A549 (cell line): ENCODE data around the gene GAB1. TPM values are rescaled to one million over a fixed set of nuclear protein-coding genes. Genes with fewer than 3 reads are reported as not detected.

Experiments
- ATAC-seq, 2 experiments: fragments of 200-7000 bp in 1 of 2; fragments of >200 bp in 1 of 2; cut with Nextera tagmentation in 1 of 2; cut with Tn5 transposase in 1 of 2; 3 replicates each; pipeline versions ENCODE4 v1.8.0 to v1.9.1; 2018 to 2020; ENCODE audit warnings: mild to moderate bottlenecking in 1 of 2, moderate library complexity in 1 of 2
- CTCF ChIA-PET: fragments of 300-600 bp; sonication (Branson Sonifier 250); formaldehyde crosslinking; extraction: SDS; loops from one replicate; lab custom pipeline; 2021; ENCODE audit warnings: antibody characterized with exemption, inconsistent platforms; lab: Yijun Ruan, JAX
- POLR2A ChIA-PET: fragments of 350-600 bp; formaldehyde crosslinking; extraction: SDS; loops from one replicate; lab custom pipeline; 2021; ENCODE audit warnings: antibody characterized with exemption, inconsistent platforms; lab: Yijun Ruan, JAX
- DNase-seq, 2 experiments: peaks; one replicate each; pipeline versions ENCODE4 v3.0.0 to v3.0.0-alpha.2; 2011 to 2016; ENCODE audit warnings: low read depth in 1 of 2, low spot score in 1 of 2
- FAIRE-seq: peaks from 2 replicates; lab custom pipeline; 2011; peaks lifted over from hg19 to GRCh38; lab: Jason Lieb, UNC
- H3K27ac ChIP-seq, 2 experiments: fragments of >200 bp; sonication (Bioruptor Twin); formaldehyde crosslinking; 3 replicates each; pipeline ENCODE4 v1.5.1; 2016 to 2017
- H3K4me1 ChIP-seq: fragments of >200 bp; sonication (Bioruptor Twin); formaldehyde crosslinking; 3 replicates; pipeline ENCODE4 v1.6.1; 2016
- H3K4me2 ChIP-seq: fragments of >200 bp; sonication (Bioruptor Twin); formaldehyde crosslinking; 3 replicates; pipeline ENCODE4 v1.6.1; 2016
- H3K4me3 ChIP-seq: fragments of >200 bp; sonication (Bioruptor Twin); formaldehyde crosslinking; 3 replicates; pipeline ENCODE4 v1.5.1; 2016
- H3K9me3 ChIP-seq: fragments of >200 bp; sonication (Bioruptor Twin); formaldehyde crosslinking; 3 replicates; pipeline ENCODE4 v1.6.1; 2016
- ATOH8 ChIP-seq: fragments of 250-450 bp; sonication (Bioruptor Pico); IDR thresholded peaks from 2 replicates; pipeline ENCODE4 v1.5.0; 2020; ENCODE audit warnings: low read depth, mild to moderate bottlenecking, moderate library complexity
- BHLHE40 ChIP-seq: IDR thresholded peaks from 2 replicates; pipeline ENCODE4 v1.6.1; 2012; ENCODE audit warnings: low read depth, low read length, inconsistent platforms
- CBX2 ChIP-seq: fragments of 200-600 bp; sonication (generic); IDR thresholded peaks from 2 replicates; pipeline ENCODE4 v1.6.1; 2016; ENCODE audit warnings: low read depth, mild to moderate bottlenecking, borderline replicate concordance
- EHMT2 ChIP-seq: fragments of 200-600 bp; sonication (generic); IDR thresholded peaks from 2 replicates; pipeline ENCODE4 v1.6.1; 2016; ENCODE audit warnings: antibody characterized with exemption, low read depth, mild to moderate bottlenecking, moderate library complexity
- FOSB ChIP-seq: fragments of 250-450 bp; sonication (Bioruptor Pico); IDR thresholded peaks from 2 replicates; pipeline ENCODE4 v1.5.0; 2020; ENCODE audit warnings: mild to moderate bottlenecking, moderate library complexity
- HMGXB4 ChIP-seq: fragments of 250-450 bp; sonication (Bioruptor Pico); IDR thresholded peaks from 2 replicates; pipeline ENCODE4 v1.5.0; 2021; ENCODE audit warnings: mild to moderate bottlenecking, moderate library complexity, borderline replicate concordance
- HOXB13 ChIP-seq: fragments of 250-450 bp; sonication (Bioruptor Pico); IDR thresholded peaks from 2 replicates; pipeline ENCODE4 v1.5.0; 2020; ENCODE audit warnings: low read depth, mild to moderate bottlenecking, moderate library complexity
- MAZ ChIP-seq: fragments of 150-350 bp; IDR thresholded peaks from 2 replicates; pipeline ENCODE4 v1.6.1; 2014; ENCODE audit warnings: antibody characterized with exemption, low read depth, low read length, borderline replicate concordance
- NPAS2 ChIP-seq: fragments of 250-450 bp; sonication (Bioruptor Pico); IDR thresholded peaks from 2 replicates; pipeline ENCODE4 v1.8.0; 2022; ENCODE audit warnings: mild to moderate bottlenecking, moderate library complexity, borderline replicate concordance
- PHF8 ChIP-seq: fragments of 200-600 bp; sonication (generic); IDR thresholded peaks from 2 replicates; pipeline ENCODE4 v1.6.1; 2016; ENCODE audit warnings: low read depth, mild to moderate bottlenecking, antibody characterized with exemption, moderate library complexity, borderline replicate concordance
- POLR2A ChIP-seq: IDR thresholded peaks from 2 replicates; pipeline ENCODE4 v1.6.1; 2012; ENCODE audit warnings: mild to moderate bottlenecking, low read length
- POLR2AphosphoS2 ChIP-seq: conservative IDR thresholded peaks from 2 replicates; pipeline ENCODE4 v1.6.1; 2012; ENCODE audit warnings: low read length, improper control_type of control experiment, inconsistent platforms
- RAD21 ChIP-seq, 2 experiments: fragments of >200 bp in 1 of 2; sonication (Bioruptor Twin) in 1 of 2; formaldehyde crosslinking in 1 of 2; IDR thresholded peaks in 1 of 2; conservative IDR thresholded peaks in 1 of 2; 2 replicates in 1 of 2; 3 replicates in 1 of 2; pipeline ENCODE4 v1.6.1; 2012 to 2018; ENCODE audit warnings: inconsistent platforms in 1 of 2
- REST ChIP-seq: fragments of 200-600 bp; sonication (generic); IDR thresholded peaks from 2 replicates; pipeline ENCODE4 v1.6.1; 2016; ENCODE audit warnings: antibody characterized with exemption, mild to moderate bottlenecking, moderate library complexity
- RFX5 ChIP-seq: fragments of 450-650 bp; IDR thresholded peaks from 2 replicates; pipeline ENCODE4 v1.7.1; 2014; ENCODE audit warnings: antibody characterized with exemption, mild to moderate bottlenecking, moderate library complexity
- RNF2 ChIP-seq: fragments of 200-600 bp; sonication (generic); IDR thresholded peaks from 2 replicates; pipeline ENCODE4 v1.6.1; 2016; ENCODE audit warnings: low read depth, mild to moderate bottlenecking, antibody characterized with exemption, moderate library complexity, borderline replicate concordance
- SREBF2 ChIP-seq: fragments of 450-650 bp; IDR thresholded peaks from 2 replicates; pipeline ENCODE4 v1.6.1; 2014; ENCODE audit warnings: mild to moderate bottlenecking, moderate library complexity
- ZC3H11A ChIP-seq: fragments of 450-650 bp; IDR thresholded peaks from 2 replicates; pipeline ENCODE4 v1.6.1; 2014; ENCODE audit warnings: antibody characterized with exemption, mild to moderate bottlenecking
- WGBS: methylation state at CpG from one replicate; pipeline ENCODE4 v1.1.6; 2017; ENCODE audit errors: missing lambda C conversion rate; 5-methylcytosine and 5-hydroxymethylcytosine counted together
- polyA plus RNA-seq, 4 experiments: library from polyadenylated mRNA; depleted of rRNA in 3 of 4; stranded (reverse); fragments of >200 nt; fragmentation: RNase III in 1 of 4; extraction: RNeasy Plus Mini Kit Qiagen cat#74134 plus additional on column Dnase treatment in 1 of 4; gene quantifications; 2 replicates in 3 of 4; 3 replicates in 1 of 4; pipeline ENCODE4 v1.2.3, GENCODE V29; 2011 to 2017

The GAB1 gene
- polyA plus RNA-seq, 2 of the 4 experiments (the other 2 are of a cell fraction): 2.3 to 3.6 TPM

- H3K27ac ChIP-seq: no peak overlapping the region
- no peak overlapping the region for H3K4me3 ChIP-seq
- H3K9me3 ChIP-seq: no peaks in the 10 kb centered on the region
- TF ChIP-seq FOSB (no peak), SREBF2 (no peak), HMGXB4 (CRISPR knock-in tag) (no peak), RFX5 (no peak), POLR2AphosphoS2 (no peak)
- CTCF ChIA-PET: no interaction called here
- ATAC-seq: no peak
- H3K4me2 ChIP-seq: no peak overlapping the region
- FAIRE-seq: no peak
- DNase-seq: no peak
- peaks cover 22% of the 10 kb centered on the region for H3K4me1 ChIP-seq
- 44% methylated on average over 1 of the region's 1 CpG for whole genome bisulfite sequencing
- POLR2A ChIA-PET: no interaction called here
Measured at GRCh38 chr4:143393195-143393594, 56.5 kb downstream of the GAB1 start.

GRCh38 chr4:143394739-143395453 lies 58.2 kb downstream of the GAB1 start:
- FAIRE-seq: no peak
- ChIA-PET POLR2A (no interaction called here), CTCF (no interaction called here)
- ATAC-seq: no peak
- DNase-seq: no peak
- Histone ChIP-seq H3K4me2 (no peak overlapping the region), H3K4me3 (no peak overlapping the region), H3K27ac (no peak overlapping the region), H3K4me1 (peaks cover 11% of the 10 kb centered on the region), H3K9me3 (no peaks in the 10 kb centered on the region)
- 79% methylated on average over 3 of the region's 3 CpGs for WGBS
- TF ChIP-seq RAD21 (conservative IDR thresholded peaks at IDR 0.05 in 1 of 2, IDR thresholded peaks at IDR 0.05 in 1 of 2) (no peak), REST (no peak), BHLHE40 (no peak), POLR2A (no peak), ATOH8 (no peak)

GRCh38 chr4:143396695-143397094 lies 60.0 kb downstream of the GAB1 start:
- no peak overlapping the region for H3K27ac ChIP-seq
- no peak overlapping the region for H3K4me3 ChIP-seq
- TF ChIP-seq RNF2: no peak
- TF ChIP-seq HOXB13: no peak
- no peak for TF ChIP-seq NPAS2 (CRISPR knock-in tag)
- TF ChIP-seq EHMT2: no peak
- TF ChIP-seq PHF8: no peak
- TF ChIP-seq MAZ: no peak
- no peak for TF ChIP-seq ZC3H11A
- no peak for TF ChIP-seq ATOH8
- TF ChIP-seq CBX2: no peak
- H3K4me1 ChIP-seq: no peaks in the 10 kb centered on the region; the same call in 2 of the 3 replicates
- POLR2A ChIA-PET: no interaction called here
- DNase-seq: no peak
- WGBS: 56% methylated on average over 1 of the region's 1 CpG
- FAIRE-seq: no peak
- CTCF ChIA-PET: no interaction called here
- ATAC-seq: peak in 1 of 2 experiments; percentile 60; a peak in 1 of 6 replicates
- no peaks in the 10 kb centered on the region for H3K9me3 ChIP-seq
- no peak overlapping the region for H3K4me2 ChIP-seq
